Neutrophil (primary cell): ENCODE results near the gene TRIM29.

Experiments used
- H3K27ac ChIP-seq: fragments of 200-600 bp; sonication (generic); 2 replicates; pipeline ENCODE4 v1.5.1; 2016; ENCODE audit warnings: mild to moderate bottlenecking, moderate library complexity
- H3K27me3 ChIP-seq: fragments of 200-600 bp; sonication (generic); 2 replicates; pipeline ENCODE4 v1.6.0; 2016; ENCODE audit warnings: mild to moderate bottlenecking
- H3K36me3 ChIP-seq: fragments of 200-600 bp; sonication (generic); 2 replicates; pipeline ENCODE4 v1.5.1; 2017
- H3K4me1 ChIP-seq, 2 experiments: fragments of 200-600 bp in 1 of 2; sonication (generic) in 1 of 2; 1 replicate in 1 of 2; 2 replicates in 1 of 2; pipeline versions ENCODE4 v1.5.1 to v1.6.1; 2013 to 2016; ENCODE audit warnings: low read depth in 1 of 2, low read length in 1 of 2, mild to moderate bottlenecking in 1 of 2, moderate library complexity in 1 of 2; ENCODE audit not compliant: control insufficient read depth in 1 of 2, insufficient read depth in 1 of 2
- H3K4me3 ChIP-seq, 2 experiments: fragments of 200-600 bp in 1 of 2; sonication (generic) in 1 of 2; 1 replicate in 1 of 2; 2 replicates in 1 of 2; pipeline ENCODE4 v1.5.1; 2013 to 2016; ENCODE audit warnings: low read depth in 1 of 2, low read length in 1 of 2, mild to moderate bottlenecking in 1 of 2, moderate library complexity in 1 of 2
- H3K9me3 ChIP-seq: fragments of 200-600 bp; sonication (generic); 2 replicates; pipeline ENCODE4 v1.5.1; 2016
- CTCF ChIP-seq: fragments of 200-600 bp; sonication (generic); IDR thresholded peaks from 2 replicates; pipeline ENCODE4 v1.5.1; 2016; ENCODE audit warnings: antibody characterized with exemption

The TRIM29 gene

GRCh38 chr11:120142441-120143100, 4.7 kb upstream of the TRIM29 start:
- H3K27me3 ChIP-seq: peaks cover 40% of the 10 kb centered on the region

GRCh38 chr11:120141768-120142423, 4.0 kb upstream of the TRIM29 start:
- no peak for TF ChIP-seq CTCF
- no peaks in the 10 kb centered on the region for H3K9me3 ChIP-seq
- H3K4me1 ChIP-seq: no peaks in the 10 kb centered on the region
- H3K27me3 ChIP-seq: peaks cover 37% of the 10 kb centered on the region
- H3K36me3 ChIP-seq: no peaks in the 10 kb centered on the region
- H3K27ac ChIP-seq: no peak overlapping the region
- H3K4me3 ChIP-seq: no peak overlapping the region

More at GRCh38 chr11:120142441-120143100, 4.7 kb upstream of the TRIM29 start:
- Histone ChIP-seq H3K36me3 (no peaks in the 10 kb centered on the region), H3K9me3 (no peaks in the 10 kb centered on the region), H3K27ac (no peak overlapping the region), H3K4me1 (no peaks in the 10 kb centered on the region), H3K4me3 (no peak overlapping the region)
- TF ChIP-seq CTCF: no peak

- H3K4me3 ChIP-seq: no peak overlapping the region
- no peaks in the 10 kb centered on the region for H3K4me1 ChIP-seq
- no peaks in the 10 kb centered on the region for H3K9me3 ChIP-seq
- peaks cover 37% of the 10 kb centered on the region for H3K27me3 ChIP-seq
- no peaks in the 10 kb centered on the region for H3K36me3 ChIP-seq
- no peak overlapping the region for H3K27ac ChIP-seq
- no peak for TF ChIP-seq CTCF
These were observed 3.3 kb upstream of the TRIM29 start for GRCh38 chr11:120141113-120141767.

- Histone ChIP-seq H3K4me3 (no peak overlapping the region), H3K4me1 (no peaks in the 10 kb centered on the region)
- TF ChIP-seq CTCF: no peak
These were observed 1.6 kb upstream of the TRIM29 start for GRCh38 chr11:120139316-120140069.

GRCh38 chr11:120137187-120137610, 714 bp downstream of the TRIM29 start:
- Histone ChIP-seq H3K36me3 (no peaks in the 10 kb centered on the region), H3K4me3 (no peak overlapping the region), H3K4me1 (no peaks in the 10 kb centered on the region), H3K27ac (no peak overlapping the region), H3K27me3 (peaks cover 14% of the 10 kb centered on the region), H3K9me3 (no peaks in the 10 kb centered on the region)
- no peak for TF ChIP-seq CTCF

More at GRCh38 chr11:120139316-120140069, 1.6 kb upstream of the TRIM29 start:
- Histone ChIP-seq H3K36me3 (no peaks in the 10 kb centered on the region), H3K9me3 (no peaks in the 10 kb centered on the region), H3K27me3 (peaks cover 22% of the 10 kb centered on the region), H3K27ac (no peak overlapping the region)
